Transverse colon (tissue), 4 donors: Measurements from ENCODE around the gene PTCD1.

ENCODE experiments used
- CTCF ChIP-seq, 5 experiments: fragments of 200-600 bp in 3 of 5; fragments of 450-650 bp in 2 of 5; sonication (generic) in 3 of 5; IDR thresholded peaks; 1 replicate in 2 of 5; 2 replicates in 3 of 5; pipeline ENCODE4 v1.5.1; 2016 to 2017; ENCODE audit warnings: antibody characterized with exemption in 5 of 5, inconsistent platforms in 3 of 5, mild to moderate bottlenecking in 2 of 5, moderate library complexity in 1 of 5
- EP300 ChIP-seq: sonication (generic); formaldehyde crosslinking; IDR thresholded peaks from one replicate; pipeline ENCODE4 v1.6.1; 2017; ENCODE audit warnings: antibody characterized with exemption, low read depth
- POLR2A ChIP-seq: fragments of 450-650 bp; IDR thresholded peaks from one replicate; pipeline ENCODE4 v1.6.1; 2016; ENCODE audit warnings: antibody characterized with exemption, mild to moderate bottlenecking, moderate library complexity
- POLR2AphosphoS5 ChIP-seq, 3 donors: sonication (generic); formaldehyde crosslinking; IDR thresholded peaks; one replicate each; pipeline ENCODE4 v1.6.1; 2016; ENCODE audit warnings: antibody characterized with exemption in 3 of 3

- peak in 1 of 3 donors; percentile 4 for TF ChIP-seq POLR2AphosphoS5 (IDR thresholded peaks at IDR 0.05)
- peak in 3 of 5 experiments; percentile 17 to 28 (median 21) for TF ChIP-seq CTCF (IDR thresholded peaks at IDR 0.05)
- no peak for TF ChIP-seq POLR2A
- no peak for TF ChIP-seq EP300
Observed at GRCh38 chr7:99459087-99459486, 20.5 kb upstream of the PTCD1 start.
